H1 (cell line): ENCODE data around the gene MFRP.

Experiments
- POLR2AphosphoS5 ChIP-seq: IDR thresholded peaks from 2 replicates; pipeline ENCODE4 v1.6.1; 2011; ENCODE audit warnings: low read depth, low read length
- TAF1 ChIP-seq: IDR thresholded peaks from 2 replicates; pipeline ENCODE4 v1.6.1; 2011; ENCODE audit warnings: mild to moderate bottlenecking, low read depth, low read length
- TF ChIP-seq, protein P1 (sequence below), 3 experiments: IDR thresholded peaks; 1 replicate in 2 of 3; 2 replicates in 1 of 3; pipeline versions ENCODE4 v1.5.1 to v1.6.1; 2011; ENCODE audit warnings: low read length in 3 of 3, mild to moderate bottlenecking in 3 of 3, inconsistent platforms in 2 of 3, low read depth in 1 of 3, moderate library complexity in 1 of 3; ENCODE audit not compliant: insufficient read depth in 1 of 3; ENCODE audit errors: control extremely low read depth in 1 of 3

DNA sequence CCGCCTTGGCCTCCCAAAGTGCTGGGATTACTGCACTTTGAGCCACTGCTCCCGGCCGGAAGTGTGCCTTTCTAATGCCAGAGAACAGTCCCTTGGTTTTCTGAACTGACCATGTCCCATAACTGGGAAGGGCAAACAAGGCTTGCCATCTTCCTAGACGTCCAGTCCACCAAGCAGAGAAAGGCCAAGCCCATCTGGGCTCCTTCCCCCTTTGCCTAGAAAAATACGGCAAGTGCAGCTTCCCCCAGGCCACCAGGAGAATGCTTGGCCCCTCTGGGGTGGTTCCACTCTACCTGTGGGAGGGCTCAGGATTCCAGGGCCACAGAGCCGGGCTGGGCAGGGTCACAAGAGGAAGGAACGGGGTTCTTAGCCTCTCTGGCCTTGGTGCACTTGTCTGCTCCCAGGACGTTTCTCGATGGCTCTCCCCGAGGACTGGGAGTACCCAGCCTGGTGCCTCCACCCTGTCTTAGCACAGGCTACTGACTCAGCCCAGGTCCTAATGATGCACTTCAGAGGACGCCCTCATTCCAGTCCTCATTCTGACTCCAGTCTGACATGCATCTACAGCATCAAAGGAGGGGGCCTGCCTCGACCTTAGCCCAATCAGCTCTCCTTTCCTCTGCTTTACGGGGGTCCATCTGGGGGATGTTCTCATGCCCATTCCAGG, 33.8 kb upstream of the MFRP start:
- TF ChIP-seq TAF1 (no peak), POLR2AphosphoS5 (no peak)
- TF ChIP-seq, protein P1, sequence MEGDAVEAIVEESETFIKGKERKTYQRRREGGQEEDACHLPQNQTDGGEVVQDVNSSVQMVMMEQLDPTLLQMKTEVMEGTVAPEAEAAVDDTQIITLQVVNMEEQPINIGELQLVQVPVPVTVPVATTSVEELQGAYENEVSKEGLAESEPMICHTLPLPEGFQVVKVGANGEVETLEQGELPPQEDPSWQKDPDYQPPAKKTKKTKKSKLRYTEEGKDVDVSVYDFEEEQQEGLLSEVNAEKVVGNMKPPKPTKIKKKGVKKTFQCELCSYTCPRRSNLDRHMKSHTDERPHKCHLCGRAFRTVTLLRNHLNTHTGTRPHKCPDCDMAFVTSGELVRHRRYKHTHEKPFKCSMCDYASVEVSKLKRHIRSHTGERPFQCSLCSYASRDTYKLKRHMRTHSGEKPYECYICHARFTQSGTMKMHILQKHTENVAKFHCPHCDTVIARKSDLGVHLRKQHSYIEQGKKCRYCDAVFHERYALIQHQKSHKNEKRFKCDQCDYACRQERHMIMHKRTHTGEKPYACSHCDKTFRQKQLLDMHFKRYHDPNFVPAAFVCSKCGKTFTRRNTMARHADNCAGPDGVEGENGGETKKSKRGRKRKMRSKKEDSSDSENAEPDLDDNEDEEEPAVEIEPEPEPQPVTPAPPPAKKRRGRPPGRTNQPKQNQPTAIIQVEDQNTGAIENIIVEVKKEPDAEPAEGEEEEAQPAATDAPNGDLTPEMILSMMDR (IDR thresholded peaks at IDR 0.05; ENCODE audit: control extremely low read depth in 1 of 3, insufficient read depth in 1 of 3, low read depth in 1 of 3, low read length in 3 of 3), result no peak
